ENCODE measurements around the gene SUPT16H. TPM values are rescaled to one million over a fixed set of nuclear protein-coding genes. Genes with fewer than 3 reads are reported as not detected.

SUPT16H gene
- total and polyA plus RNA-seq, 5 donors from 2014 or later = 49.7 to 65.5 (median 63.6) TPM

DNA sequence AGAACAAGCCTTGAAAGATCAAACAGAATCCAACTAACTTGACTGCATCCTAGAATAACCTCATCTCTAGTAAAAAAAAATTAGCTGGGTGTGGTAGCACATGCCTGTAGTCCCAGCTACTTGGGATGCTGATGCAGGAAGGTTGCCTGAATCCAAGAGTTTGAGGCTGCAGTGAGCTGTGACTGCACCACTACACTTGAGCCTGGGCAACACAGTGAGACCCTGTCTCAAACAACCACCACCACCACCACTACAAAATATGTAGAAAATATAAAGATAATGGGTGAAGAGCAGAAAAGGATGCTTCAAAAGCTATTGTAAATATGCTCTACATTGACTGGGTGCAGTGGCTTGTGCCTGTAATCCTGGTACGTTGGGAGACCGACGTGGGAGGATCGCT lies 27.3 kb downstream of the SUPT16H start:
- peaks cover 93% of the 10 kb centered on the region for H3K36me3 ChIP-seq (ENCODE audit: control insufficient read depth, insufficient read depth, low read length)
- no peak overlapping the region for H3K27ac ChIP-seq (ENCODE audit: insufficient read depth, low read length, poor library complexity, severe bottlenecking)
- no peaks in the 10 kb centered on the region for H3K9me3 ChIP-seq (ENCODE audit: control insufficient read depth in 2 of 2, low read length in 2 of 2)
- H3K4me1 Mint-ChIP-seq = peaks cover 0 to 2% (median 0%) of the 10 kb centered on the region in 4 donors
- no peak overlapping the region for H3K4me3 Mint-ChIP-seq
- no peaks in the 10 kb centered on the region for H3K27me3 ChIP-seq (ENCODE audit: control insufficient read depth, insufficient read depth, low read length)
- ATAC-seq (ENCODE audit: low read depth in 2 of 2) (no peak), DNase-seq (no peak)
- peaks cover 73% of the 10 kb centered on the region for H3K36me3 Mint-ChIP-seq
- no peaks in the 10 kb centered on the region for H3K9me3 Mint-ChIP-seq
- no peak overlapping the region for H3K4me3 ChIP-seq (ENCODE audit: low read depth, low read length)
- no peak overlapping the region for H3K27ac Mint-ChIP-seq
- no peaks in the 10 kb centered on the region for H3K27me3 Mint-ChIP-seq
- H3K4me1 ChIP-seq (ENCODE audit: control insufficient read depth, insufficient read depth, low read length, poor library complexity, severe bottlenecking) = no peaks in the 10 kb centered on the region

DNA sequence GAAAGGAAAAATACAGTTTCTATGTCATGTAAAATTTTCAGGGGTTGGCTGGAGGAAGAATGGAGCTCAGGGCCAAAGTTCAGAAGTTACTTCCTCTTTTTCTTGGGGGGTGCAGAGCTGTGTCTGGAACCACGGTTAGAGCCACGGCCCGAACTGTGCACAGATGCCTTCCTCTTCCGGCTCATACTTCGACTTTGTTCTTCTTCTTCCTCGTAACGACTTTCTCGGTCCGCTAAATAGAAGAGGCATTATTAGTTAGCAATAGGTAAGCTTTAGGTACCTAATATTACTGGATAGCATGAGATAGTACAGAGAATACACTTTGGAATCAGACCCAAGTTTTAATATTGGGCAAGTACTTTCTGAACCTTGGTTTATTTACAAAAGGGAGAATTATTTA lies 31.2 kb downstream of the SUPT16H start:
- Histone ChIP-seq H3K4me1 (ENCODE audit: control insufficient read depth, insufficient read depth, low read length, poor library complexity, severe bottlenecking) (no peaks in the 10 kb centered on the region), H3K36me3 (ENCODE audit: control insufficient read depth, insufficient read depth, low read length) (peaks cover 59% of the 10 kb centered on the region), H3K4me3 (ENCODE audit: low read depth, low read length) (no peak overlapping the region), H3K27ac (ENCODE audit: insufficient read depth, low read length, poor library complexity, severe bottlenecking) (no peak overlapping the region), H3K9me3 (ENCODE audit: control insufficient read depth in 2 of 2, low read length in 2 of 2) (no peaks in the 10 kb centered on the region), H3K27me3 (ENCODE audit: control insufficient read depth, insufficient read depth, low read length) (no peaks in the 10 kb centered on the region)
- DNase-seq (no peak), ATAC-seq (ENCODE audit: low read depth in 2 of 2) (no peak)
- peak overlapping the region; percentile 22 to 71 (median 43) for H3K27ac Mint-ChIP-seq
- H3K27me3 Mint-ChIP-seq = no peaks in the 10 kb centered on the region
- peak overlapping the region in 1 of 4 donors; percentile 59 for H3K4me3 Mint-ChIP-seq
- no peaks in the 10 kb centered on the region for H3K9me3 Mint-ChIP-seq
- H3K4me1 Mint-ChIP-seq = peaks cover 0 to 2% (median 0%) of the 10 kb centered on the region in 4 donors
- H3K36me3 Mint-ChIP-seq = peaks cover 55% of the 10 kb centered on the region

DNA sequence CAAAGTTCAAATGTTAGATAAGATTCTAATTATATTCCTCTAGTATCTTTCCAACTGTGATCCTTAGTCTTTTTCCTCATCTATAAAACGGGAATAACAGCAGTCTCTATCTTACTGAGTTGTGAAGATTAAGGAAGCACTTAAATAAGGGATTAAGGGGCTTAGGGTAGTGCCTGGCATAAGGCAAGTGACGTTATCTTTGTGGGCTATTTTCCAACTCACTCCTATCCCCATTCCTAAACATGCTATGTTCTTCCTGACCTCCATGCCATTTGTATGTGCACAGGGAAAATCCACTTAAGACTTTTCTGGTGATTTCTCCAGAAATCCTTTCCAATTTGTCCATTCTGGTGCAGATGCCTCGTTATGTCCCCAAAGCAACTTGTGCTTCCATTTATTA lies 33.3 kb downstream of the SUPT16H start:
- H3K4me1 ChIP-seq (ENCODE audit: control insufficient read depth, insufficient read depth, low read length, poor library complexity, severe bottlenecking) = no peaks in the 10 kb centered on the region
- H3K4me3 Mint-ChIP-seq = no peak overlapping the region
- H3K27me3 ChIP-seq (ENCODE audit: control insufficient read depth, insufficient read depth, low read length) = no peaks in the 10 kb centered on the region
- H3K27ac Mint-ChIP-seq = peak overlapping the region in 1 of 3 donors; percentile 32
- DNase-seq = no peak
- peaks cover 8% of the 10 kb centered on the region for H3K27me3 Mint-ChIP-seq
- no peaks in the 10 kb centered on the region for H3K9me3 ChIP-seq (ENCODE audit: control insufficient read depth in 2 of 2, low read length in 2 of 2)
- no peak for ATAC-seq (ENCODE audit: low read depth in 2 of 2)
- no peak overlapping the region for H3K27ac ChIP-seq (ENCODE audit: insufficient read depth, low read length, poor library complexity, severe bottlenecking)
- H3K9me3 Mint-ChIP-seq = no peaks in the 10 kb centered on the region
- H3K4me3 ChIP-seq (ENCODE audit: low read depth, low read length) = no peak overlapping the region
- H3K36me3 ChIP-seq (ENCODE audit: control insufficient read depth, insufficient read depth, low read length) = peaks cover 39% of the 10 kb centered on the region
- H3K36me3 Mint-ChIP-seq = peaks cover 41% of the 10 kb centered on the region
- peaks cover 0 to 2% (median 0%) of the 10 kb centered on the region in 4 donors for H3K4me1 Mint-ChIP-seq

DNA sequence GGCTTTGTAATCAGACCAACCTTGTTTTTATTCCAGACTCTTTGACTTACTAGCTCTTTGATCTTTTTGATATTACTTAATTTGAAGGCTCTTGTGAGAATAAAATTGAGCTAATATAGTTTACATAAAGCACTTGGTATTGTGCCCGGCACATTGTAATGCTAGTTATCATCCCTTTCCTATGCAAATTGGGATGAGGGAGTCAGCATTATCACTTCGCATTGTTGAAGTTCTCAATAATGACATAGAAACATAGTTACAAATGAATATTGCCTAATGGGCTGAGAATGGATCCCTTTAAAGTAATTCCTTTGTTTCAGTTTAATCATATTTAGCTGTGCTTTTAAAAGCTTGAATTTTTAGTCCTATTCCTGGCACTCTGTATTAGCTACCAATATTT lies 36.6 kb downstream of the SUPT16H start:
- DNase-seq (no peak), ATAC-seq (ENCODE audit: low read depth in 2 of 2) (no peak)
- Histone ChIP-seq H3K4me1 (ENCODE audit: control insufficient read depth, insufficient read depth, low read length, poor library complexity, severe bottlenecking) (no peaks in the 10 kb centered on the region), H3K36me3 (ENCODE audit: control insufficient read depth, insufficient read depth, low read length) (peaks cover 9% of the 10 kb centered on the region), H3K9me3 (ENCODE audit: control insufficient read depth in 2 of 2, low read length in 2 of 2) (no peaks in the 10 kb centered on the region), H3K27ac (ENCODE audit: insufficient read depth, low read length, poor library complexity, severe bottlenecking) (no peak overlapping the region), H3K4me3 (ENCODE audit: low read depth, low read length) (no peak overlapping the region), H3K27me3 (ENCODE audit: control insufficient read depth, insufficient read depth, low read length) (no peaks in the 10 kb centered on the region)
- Mint-ChIP-seq H3K4me1 (no peaks in the 10 kb centered on the region), H3K36me3 (peaks cover 16% of the 10 kb centered on the region), H3K27me3 (peaks cover 19% of the 10 kb centered on the region), H3K27ac (no peak overlapping the region), H3K9me3 (no peaks in the 10 kb centered on the region), H3K4me3 (no peak overlapping the region)

DNA sequence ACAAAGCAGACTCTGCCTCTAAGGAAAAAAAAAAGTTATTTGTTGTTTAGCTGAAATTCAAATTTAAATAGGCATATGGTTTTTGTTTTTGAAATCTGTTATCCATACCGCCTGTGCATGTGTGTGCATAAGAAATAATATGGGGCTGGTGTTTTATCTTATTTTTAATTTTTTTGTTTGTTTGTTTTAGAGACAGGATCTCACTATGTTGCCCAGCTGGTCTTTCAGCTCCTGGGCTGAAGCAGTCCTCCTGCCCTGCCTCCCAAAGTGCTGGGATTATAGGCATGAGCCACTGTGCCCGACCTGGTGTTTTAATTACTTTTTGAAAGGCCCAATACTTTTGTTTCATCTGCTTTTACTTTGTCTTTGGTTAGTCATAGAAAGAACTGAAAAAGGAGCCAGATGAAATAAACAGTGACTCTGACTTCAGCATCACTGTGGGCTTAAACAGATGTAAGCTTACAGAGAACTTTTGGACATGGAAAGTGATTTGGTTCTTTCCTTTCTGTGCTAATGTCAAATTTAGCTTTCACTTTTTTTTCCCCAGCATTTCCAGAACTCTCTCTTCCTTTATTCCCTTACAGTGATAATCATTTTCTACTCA lies 37.2 kb downstream of the SUPT16H start:
- H3K9me3 Mint-ChIP-seq = no peaks in the 10 kb centered on the region
- Histone ChIP-seq H3K36me3 (ENCODE audit: control insufficient read depth, insufficient read depth, low read length) (peaks cover 4% of the 10 kb centered on the region), H3K27me3 (ENCODE audit: control insufficient read depth, insufficient read depth, low read length) (no peaks in the 10 kb centered on the region), H3K9me3 (ENCODE audit: control insufficient read depth in 2 of 2, low read length in 2 of 2) (no peaks in the 10 kb centered on the region), H3K4me1 (ENCODE audit: control insufficient read depth, insufficient read depth, low read length, poor library complexity, severe bottlenecking) (no peaks in the 10 kb centered on the region), H3K4me3 (ENCODE audit: low read depth, low read length) (no peak overlapping the region), H3K27ac (ENCODE audit: insufficient read depth, low read length, poor library complexity, severe bottlenecking) (no peak overlapping the region)
- peaks cover 21% of the 10 kb centered on the region for H3K27me3 Mint-ChIP-seq
- H3K27ac Mint-ChIP-seq = no peak overlapping the region
- no peak for DNase-seq
- H3K4me3 Mint-ChIP-seq = no peak overlapping the region
- peaks cover 10% of the 10 kb centered on the region for H3K36me3 Mint-ChIP-seq
- no peaks in the 10 kb centered on the region for H3K4me1 Mint-ChIP-seq
- ATAC-seq (ENCODE audit: low read depth in 2 of 2) = no peak

DNA sequence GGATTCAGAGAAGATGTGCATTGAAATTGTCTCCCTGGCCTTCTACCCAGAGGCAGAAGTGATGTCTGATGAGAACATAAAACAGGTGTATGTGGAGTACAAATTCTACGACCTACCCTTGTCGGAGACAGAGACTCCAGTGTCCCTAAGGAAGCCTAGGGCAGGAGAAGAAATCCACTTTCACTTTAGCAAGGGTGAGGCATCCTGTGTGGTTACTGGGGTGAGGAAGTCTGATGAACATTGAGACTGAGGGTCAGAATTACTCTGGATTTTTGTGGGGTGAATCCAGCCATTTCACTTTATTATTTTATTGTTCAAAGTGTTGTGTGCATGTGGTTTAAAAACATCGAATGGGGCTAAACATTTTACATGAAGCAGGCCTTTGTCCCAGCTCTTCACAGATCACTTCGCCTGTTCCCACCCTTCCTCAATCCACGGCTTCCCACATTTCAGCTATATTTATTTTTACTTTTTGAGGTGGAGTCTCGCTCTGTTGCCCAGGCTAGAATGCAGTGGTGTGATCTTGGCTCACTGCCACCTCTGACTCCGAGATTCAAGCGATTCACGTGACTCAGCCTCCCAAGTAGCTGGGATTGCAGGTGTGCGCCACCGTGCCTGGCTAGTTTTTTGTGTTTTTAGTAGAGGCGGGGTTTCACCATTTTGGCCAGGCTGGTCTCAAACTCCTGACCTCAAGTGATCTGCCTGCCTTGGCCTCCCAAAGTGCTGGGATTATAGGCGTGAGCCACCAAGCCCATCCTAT lies 40.6 kb downstream of the SUPT16H start:
- no peak overlapping the region for H3K27ac ChIP-seq (ENCODE audit: insufficient read depth, low read length, poor library complexity, severe bottlenecking)
- H3K9me3 Mint-ChIP-seq = no peaks in the 10 kb centered on the region

DNA sequence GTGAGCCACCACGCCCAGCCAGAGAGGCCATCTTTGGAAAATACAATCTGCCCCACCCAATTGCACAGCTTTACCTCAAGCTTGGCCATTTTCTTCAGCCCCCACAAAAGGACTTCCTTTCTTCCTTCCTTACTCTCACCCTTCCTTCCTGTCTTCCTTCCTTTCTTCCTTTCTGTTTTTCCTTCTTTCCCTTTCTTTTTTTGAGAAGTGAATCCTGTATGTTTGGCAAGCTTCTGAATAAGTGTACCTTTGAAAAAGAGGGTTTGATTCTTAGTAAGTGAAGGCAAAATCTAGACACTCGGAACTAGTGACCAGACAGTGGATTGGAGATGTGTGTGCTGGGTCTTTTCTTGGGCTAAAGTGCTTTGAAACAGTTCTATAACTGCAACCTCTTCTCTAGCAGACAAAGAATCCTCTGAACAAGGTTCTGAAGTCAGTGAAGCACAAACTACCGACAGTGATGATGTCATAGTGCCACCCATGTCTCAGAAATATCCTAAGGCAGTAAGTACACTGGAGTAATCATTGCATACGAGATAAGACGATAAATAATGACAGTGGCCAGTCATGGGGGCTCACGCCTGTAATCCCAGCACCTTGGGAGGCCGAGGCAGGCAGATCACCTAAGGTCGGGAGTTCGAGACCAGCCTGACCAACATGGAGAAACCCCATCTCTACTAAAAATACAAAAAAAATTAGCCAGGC lies 49.5 kb downstream of the SUPT16H start:
- Histone ChIP-seq H3K27ac (ENCODE audit: insufficient read depth, low read length, poor library complexity, severe bottlenecking) (no peak overlapping the region), H3K27me3 (ENCODE audit: control insufficient read depth, insufficient read depth, low read length) (peaks cover 2% of the 10 kb centered on the region), H3K9me3 (ENCODE audit: control insufficient read depth in 2 of 2, low read length in 2 of 2) (no peaks in the 10 kb centered on the region), H3K36me3 (ENCODE audit: control insufficient read depth, insufficient read depth, low read length) (no peaks in the 10 kb centered on the region), H3K4me1 (ENCODE audit: control insufficient read depth, insufficient read depth, low read length, poor library complexity, severe bottlenecking) (no peaks in the 10 kb centered on the region), H3K4me3 (ENCODE audit: low read depth, low read length) (no peak overlapping the region)
- ATAC-seq (ENCODE audit: low read depth in 2 of 2) = no peak
- H3K4me1 Mint-ChIP-seq = no peaks in the 10 kb centered on the region
- no peak for DNase-seq
- H3K9me3 Mint-ChIP-seq = no peaks in the 10 kb centered on the region
- H3K4me3 Mint-ChIP-seq = no peak overlapping the region
- peak overlapping the region in 1 of 3 donors; percentile 66 for H3K27ac Mint-ChIP-seq
- no peaks in the 10 kb centered on the region for H3K36me3 Mint-ChIP-seq
- peaks cover 12% of the 10 kb centered on the region for H3K27me3 Mint-ChIP-seq

More for the DNA sequence above, 40.6 kb downstream of the SUPT16H start:
- Mint-ChIP-seq H3K4me1 (no peaks in the 10 kb centered on the region), H3K4me3 (no peak overlapping the region), H3K27ac (no peak overlapping the region), H3K27me3 (peaks cover 40% of the 10 kb centered on the region), H3K36me3 (no peaks in the 10 kb centered on the region)
- Histone ChIP-seq H3K4me3 (ENCODE audit: low read depth, low read length) (no peak overlapping the region), H3K36me3 (ENCODE audit: control insufficient read depth, insufficient read depth, low read length) (no peaks in the 10 kb centered on the region), H3K4me1 (ENCODE audit: control insufficient read depth, insufficient read depth, low read length, poor library complexity, severe bottlenecking) (no peaks in the 10 kb centered on the region), H3K9me3 (ENCODE audit: control insufficient read depth in 2 of 2, low read length in 2 of 2) (no peaks in the 10 kb centered on the region), H3K27me3 (ENCODE audit: control insufficient read depth, insufficient read depth, low read length) (no peaks in the 10 kb centered on the region)
- peak in 1 of 2 donors; percentile 22 for ATAC-seq (ENCODE audit: low read depth in 2 of 2)
- DNase-seq = no peak

Measured in CD4-positive, CD25-positive, alpha-beta regulatory T cell (primary cell).